HG03565 (cell line): Measurements from ENCODE around the gene LCE1A.

ENCODE experiments used
- ATAC-seq: cut with Tn5 transposase; IDR thresholded peaks from one replicate; pipeline ENCODE4 v1.9.1; 2021; ENCODE audit warnings: mild to moderate bottlenecking, moderate library complexity; ENCODE audit not compliant: unreplicated experiment

Gene LCE1A

DNA sequence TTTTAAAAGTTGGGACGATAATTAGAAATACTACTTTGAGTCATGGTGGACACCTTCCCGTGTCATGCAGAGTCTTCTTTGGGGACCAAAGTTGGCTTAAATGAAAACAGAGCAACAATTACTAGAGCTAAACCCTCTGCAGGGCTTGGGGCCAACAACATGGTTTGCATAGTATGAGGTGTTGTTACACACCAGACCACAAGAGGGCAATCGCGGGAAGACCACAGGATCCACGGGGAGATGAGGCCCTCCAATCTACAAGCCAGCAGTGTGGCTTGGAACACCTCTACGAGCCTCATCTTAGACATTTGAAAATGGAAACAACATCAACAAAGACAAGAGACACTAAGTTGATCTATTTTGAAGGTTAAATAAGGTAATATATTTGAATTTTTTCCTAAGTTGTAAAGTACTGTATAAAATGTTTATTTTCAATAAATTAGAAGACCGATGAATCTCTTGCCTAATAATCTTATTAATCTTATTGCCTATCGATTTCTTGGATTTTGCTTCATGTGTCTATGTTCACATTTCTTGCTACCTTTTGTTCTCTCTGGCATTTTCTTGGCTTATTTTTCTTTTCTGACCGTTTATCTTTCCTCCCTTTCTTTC lies 42.6 kb downstream of the LCE1A start:
- peak; percentile 51 for ATAC-seq

DNA sequence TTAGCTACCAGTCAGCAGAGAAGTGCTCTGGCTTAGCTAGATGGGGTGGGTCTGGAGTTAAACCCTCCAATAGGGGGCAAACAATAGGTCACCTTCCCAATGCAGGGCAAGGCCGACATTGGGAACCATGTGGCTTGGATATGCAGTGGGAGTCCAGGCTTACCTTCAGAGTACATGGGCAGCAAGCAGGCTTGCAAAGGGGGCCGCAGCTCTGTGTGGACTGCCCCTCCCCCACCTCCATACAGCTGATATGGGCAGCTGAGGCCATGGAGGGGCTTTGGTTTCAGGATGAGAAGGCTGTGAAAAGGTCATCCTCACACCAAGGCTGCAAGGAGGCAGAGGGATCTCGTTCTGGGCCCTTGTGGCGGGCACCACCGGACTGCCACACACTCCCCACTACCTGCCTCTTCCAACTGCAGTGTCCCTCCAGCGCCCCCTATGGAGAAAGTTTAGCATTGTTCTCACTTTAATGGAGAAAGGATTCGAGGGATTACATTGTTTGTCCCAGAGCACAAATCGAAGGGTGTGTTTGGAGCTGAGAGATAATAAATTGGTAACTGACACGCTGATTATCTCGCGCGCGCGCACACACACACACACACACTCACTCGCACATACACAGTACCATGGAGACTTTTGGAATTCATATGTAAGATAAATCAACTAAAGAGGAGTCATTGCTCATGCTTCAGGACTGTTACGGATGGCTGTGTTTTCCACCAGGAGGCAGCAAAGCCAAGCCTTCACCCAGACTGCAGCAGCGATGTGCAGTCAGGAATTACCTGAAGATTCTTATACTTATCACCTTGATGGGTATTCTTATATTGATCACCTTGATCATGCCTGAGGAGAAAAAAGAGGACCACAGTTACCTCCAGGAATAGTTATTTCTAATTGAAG lies 43.8 kb downstream of the LCE1A start:
- no peak for ATAC-seq

- no peak for ATAC-seq
These were observed 44.5 kb downstream of the LCE1A start for GRCh38 chr1:152871731-152872126.

GRCh38 chr1:152873495-152873894 lies 46.2 kb downstream of the LCE1A start:
- ATAC-seq = no peak

- ATAC-seq = no peak
These were observed 49.6 kb downstream of the LCE1A start for GRCh38 chr1:152876827-152877226.
